NB4 (cell line): ENCODE measurements around the gene KIDINS220.

Source experiments
- DNase-seq: peaks from one replicate; pipeline ENCODE4 v3.0.0; 2010; ENCODE audit warnings: low read depth
- H3K4me3 ChIP-seq: one replicate; pipeline ENCODE4 v1.5.1; 2011; ENCODE audit warnings: mild to moderate bottlenecking, low read depth, low read length, moderate library complexity
- MYC ChIP-seq: IDR thresholded peaks from 2 replicates; pipeline ENCODE4 v1.6.1; 2011; ENCODE audit warnings: low read depth, low read length
- POLR2A ChIP-seq: IDR thresholded peaks from 2 replicates; pipeline ENCODE4 v1.6.1; 2011; ENCODE audit warnings: mild to moderate bottlenecking; ENCODE audit not compliant: insufficient read length; ENCODE audit errors: extremely low read depth
- TF ChIP-seq, protein P1 (sequence below): IDR thresholded peaks from one replicate; pipeline ENCODE4 v1.5.1; 2012; ENCODE audit warnings: low read depth, low read length
- TF ChIP-seq, protein P2 (sequence below): IDR thresholded peaks from 2 replicates; pipeline ENCODE4 v1.6.1; 2011; ENCODE audit warnings: low read depth, low read length

The KIDINS220 gene

DNA sequence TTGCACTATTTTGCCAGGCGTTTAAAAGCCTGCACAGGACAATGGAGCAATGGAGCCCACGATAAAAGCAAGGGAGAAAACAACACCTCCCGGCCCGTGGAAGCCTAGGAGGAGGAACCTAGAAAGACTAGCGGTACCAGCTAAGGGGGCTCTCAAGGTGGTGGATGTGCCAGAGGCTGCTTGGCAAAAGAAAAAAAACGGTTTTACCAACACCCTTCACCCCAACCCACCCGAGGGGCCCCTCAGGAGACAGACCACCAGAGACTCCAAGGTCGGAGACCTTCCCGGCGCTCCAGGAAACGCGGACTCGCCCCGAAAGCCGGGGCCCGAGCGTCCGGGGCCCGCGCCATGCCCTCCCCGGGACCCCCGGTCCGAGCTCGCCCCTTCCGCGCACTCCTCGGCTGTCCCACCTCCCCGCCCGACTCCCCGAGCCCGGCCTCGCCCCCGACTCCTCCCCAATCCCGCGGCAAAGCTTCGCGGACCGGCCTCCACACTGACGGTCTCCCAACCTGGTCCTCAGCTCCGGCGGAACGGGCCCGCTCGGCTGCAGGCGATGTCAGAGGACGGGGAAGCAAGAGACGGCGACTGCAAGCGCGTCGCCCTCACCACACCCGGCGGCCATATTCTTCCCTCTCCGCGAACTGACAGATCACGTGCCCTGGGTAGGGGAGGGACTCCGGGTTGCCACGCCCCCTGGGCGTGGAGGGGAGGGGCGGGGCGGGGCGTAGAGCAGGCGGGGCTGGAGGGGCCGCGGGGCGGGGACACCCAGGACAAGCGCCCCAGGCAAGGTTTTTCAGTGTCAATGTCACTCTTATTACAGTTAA is at the start of gene KIDINS220:
Gene KIDINS220 (minus strand): TSS at position 643 of the 824 bp plus-strand sequence. CDS start 10,520 bp downstream, outside the sequence.
- peak; percentile 90 for DNase-seq
- TF ChIP-seq, protein P1, sequence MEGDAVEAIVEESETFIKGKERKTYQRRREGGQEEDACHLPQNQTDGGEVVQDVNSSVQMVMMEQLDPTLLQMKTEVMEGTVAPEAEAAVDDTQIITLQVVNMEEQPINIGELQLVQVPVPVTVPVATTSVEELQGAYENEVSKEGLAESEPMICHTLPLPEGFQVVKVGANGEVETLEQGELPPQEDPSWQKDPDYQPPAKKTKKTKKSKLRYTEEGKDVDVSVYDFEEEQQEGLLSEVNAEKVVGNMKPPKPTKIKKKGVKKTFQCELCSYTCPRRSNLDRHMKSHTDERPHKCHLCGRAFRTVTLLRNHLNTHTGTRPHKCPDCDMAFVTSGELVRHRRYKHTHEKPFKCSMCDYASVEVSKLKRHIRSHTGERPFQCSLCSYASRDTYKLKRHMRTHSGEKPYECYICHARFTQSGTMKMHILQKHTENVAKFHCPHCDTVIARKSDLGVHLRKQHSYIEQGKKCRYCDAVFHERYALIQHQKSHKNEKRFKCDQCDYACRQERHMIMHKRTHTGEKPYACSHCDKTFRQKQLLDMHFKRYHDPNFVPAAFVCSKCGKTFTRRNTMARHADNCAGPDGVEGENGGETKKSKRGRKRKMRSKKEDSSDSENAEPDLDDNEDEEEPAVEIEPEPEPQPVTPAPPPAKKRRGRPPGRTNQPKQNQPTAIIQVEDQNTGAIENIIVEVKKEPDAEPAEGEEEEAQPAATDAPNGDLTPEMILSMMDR = no peak
- TF ChIP-seq, protein P2, sequence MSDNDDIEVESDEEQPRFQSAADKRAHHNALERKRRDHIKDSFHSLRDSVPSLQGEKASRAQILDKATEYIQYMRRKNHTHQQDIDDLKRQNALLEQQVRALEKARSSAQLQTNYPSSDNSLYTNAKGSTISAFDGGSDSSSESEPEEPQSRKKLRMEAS = peak; percentile 86
- TF ChIP-seq POLR2A = peak; percentile 78
- peak within 1 kb of the TSS; percentile 84 for H3K4me3 ChIP-seq

DNA sequence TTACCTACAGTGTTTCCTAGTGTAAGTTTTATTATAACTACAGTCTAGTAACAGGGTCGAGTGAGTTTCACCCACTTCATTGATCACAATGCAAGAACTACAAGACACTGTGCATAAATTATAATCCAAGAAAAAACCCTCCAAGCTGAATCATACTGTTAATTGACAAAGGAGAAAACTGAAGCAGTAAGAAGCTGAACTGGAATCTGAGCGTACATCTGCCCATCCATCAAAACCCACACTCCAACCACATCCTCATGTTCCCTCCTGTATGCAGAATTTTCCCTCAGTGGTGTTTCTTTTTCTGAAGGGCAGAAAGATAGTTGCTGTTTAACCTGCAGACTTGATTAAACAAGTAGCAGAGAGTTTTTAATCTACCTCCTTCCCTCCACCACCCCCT is 49.5 kb upstream of the KIDINS220 start:
- TF ChIP-seq, protein P2 = no peak
- TF ChIP-seq, protein P1 = no peak
- TF ChIP-seq MYC = no peak
- TF ChIP-seq POLR2A = no peak
- no peak for DNase-seq
- H3K4me3 ChIP-seq = no peak overlapping the region

DNA sequence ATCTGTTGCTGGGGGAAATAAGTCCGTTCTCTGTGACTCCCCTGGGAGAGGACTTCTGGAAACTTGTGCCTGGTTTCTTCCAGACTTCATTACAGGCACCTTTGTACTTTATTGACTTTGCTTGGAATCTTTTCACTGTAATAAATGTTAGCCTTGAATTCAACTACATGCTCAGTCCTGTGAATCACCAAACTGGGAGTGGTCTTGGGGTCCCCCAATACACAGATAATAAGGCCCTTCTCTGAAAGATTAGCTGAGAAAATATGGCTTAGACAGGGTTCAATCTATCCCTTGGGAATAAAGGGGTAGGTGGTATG is 48.7 kb upstream of the KIDINS220 start:
- no peak for DNase-seq
- TF ChIP-seq, protein P1 = no peak
- no peak for TF ChIP-seq POLR2A
- TF ChIP-seq, protein P2 = no peak
- TF ChIP-seq MYC = no peak
- H3K4me3 ChIP-seq = no peak overlapping the region

DNA sequence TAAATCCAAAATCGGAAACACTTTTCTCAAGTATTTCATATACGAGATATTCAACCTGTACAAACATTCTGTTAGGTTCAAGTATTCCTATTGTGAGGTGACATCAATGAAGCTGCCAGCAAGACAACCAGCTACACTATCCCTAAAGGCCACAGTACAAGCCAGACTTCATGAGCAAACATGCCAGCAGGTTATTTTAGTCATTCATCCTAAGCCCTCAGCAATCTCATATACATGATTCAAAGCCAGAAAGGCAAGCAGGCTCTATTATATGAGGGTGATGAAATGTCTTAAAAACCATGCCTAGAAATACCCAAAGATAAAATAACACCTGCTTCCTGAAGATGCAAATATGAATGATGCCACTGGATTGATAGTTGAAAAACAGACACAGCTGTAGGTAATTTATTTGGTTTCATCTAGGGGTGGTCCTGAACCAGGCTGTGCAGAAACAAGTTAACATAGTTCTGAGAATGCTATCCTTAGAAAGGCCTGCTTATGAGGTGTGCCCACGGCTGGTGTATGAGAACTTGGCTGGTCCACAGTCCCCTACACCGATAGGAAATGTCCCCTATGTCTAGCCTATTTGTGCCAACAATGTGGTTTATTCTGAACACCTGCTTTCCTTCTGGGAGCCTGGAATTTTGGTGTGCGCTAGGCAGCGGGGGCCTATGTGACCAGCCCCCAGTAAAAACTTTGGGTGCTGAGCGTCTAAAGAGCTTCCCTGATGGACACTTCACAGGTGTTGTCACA is 48.2 kb upstream of the KIDINS220 start:
- TF ChIP-seq MYC (no peak), POLR2A (no peak)
- TF ChIP-seq, protein P2 = no peak
- TF ChIP-seq, protein P1 = no peak
- no peak for DNase-seq

DNA sequence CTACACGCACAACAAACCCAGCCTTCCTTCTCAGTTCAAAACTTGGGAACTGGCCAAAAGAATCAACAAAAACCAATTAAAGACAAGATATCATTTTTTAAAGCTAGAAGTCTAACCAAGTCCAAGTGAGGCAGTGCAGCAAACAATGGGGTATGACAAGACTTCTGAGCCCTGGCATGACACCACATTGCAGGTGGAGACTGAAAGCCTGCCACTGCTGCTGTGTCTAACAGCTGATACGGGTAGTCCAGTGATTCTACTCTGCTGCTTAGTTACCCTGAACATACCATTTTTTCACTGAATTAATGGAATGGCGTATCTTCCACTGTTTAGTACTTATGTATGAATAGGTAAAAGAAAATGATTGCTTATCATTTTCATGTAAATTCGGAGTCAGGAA is 47.4 kb upstream of the KIDINS220 start:
- no peak overlapping the region for H3K4me3 ChIP-seq
- TF ChIP-seq, protein P1 = no peak
- TF ChIP-seq, protein P2 = no peak
- no peak for TF ChIP-seq POLR2A
- no peak for TF ChIP-seq MYC
- DNase-seq = no peak

More for the DNA sequence above, 48.2 kb upstream of the KIDINS220 start:
- H3K4me3 ChIP-seq = no peak overlapping the region
